ENCODE results near the gene HAO1. TPM values are rescaled to one million over a fixed set of nuclear protein-coding genes. Genes with fewer than 3 reads are reported as not detected.
A peak's percentile ranks its signal among the peaks of the same experiment; 100 is the strongest.

The HAO1 gene
- total RNA-seq (2011; cell fraction: chromatin; rRNA removed; ENCODE audit: low replicate concordance), result not detected in 2 replicates
- total RNA-seq (2011; cell fraction: nucleolus; rRNA removed), result not detected in 2 replicates
- not detected in 2 replicates for total RNA-seq (2011; cell fraction: nucleoplasm; rRNA removed)
- total RNA-seq (2014; rRNA removed) (not detected in 2 replicates), total RNA-seq (2014; rRNA removed; fragmentation: Illumina TruSeq; extraction: Trizol) (not detected in 2 replicates), total RNA-seq (2015; rRNA removed; fragmentation: Illumina TruSeq; extraction: Trizol) (not detected in 2 replicates), total RNA-seq (2021) (not detected in 2 replicates), polyA plus RNA-seq (2011; rRNA removed) (not detected in 2 replicates), polyA plus RNA-seq (2014; fragmentation: Illumina TruSeq; extraction: Trizol) (not detected in 2 replicates), polyA plus RNA-seq (2014; fragmentation: Nextera tagmentation; extraction: Ambion mirVana) (not detected), polyA plus RNA-seq (2014; rRNA removed) (not detected in 2 replicates), polyA minus RNA-seq (2011; rRNA and poly(A)+ RNA removed) (not detected in 2 replicates), Bru-seq, nascent RNA (percentile 4 among the genes with signal in this experiment), BruChase-seq, experiment 1, labeled RNA remaining after a 2-hour chase (percentile 4 among the genes with signal in this experiment), BruChase-seq, experiment 2, labeled RNA remaining after a 6-hour chase (percentile 2 among the genes with signal in this experiment)
- polyA plus RNA-seq (2011; cell fraction: cytosol; rRNA removed), result not detected in 2 replicates
- polyA plus RNA-seq (2011; cell fraction: nucleus; rRNA removed), result not detected in 2 replicates
- not detected in 2 replicates for polyA plus RNA-seq (2012)
- polyA minus RNA-seq (2011; cell fraction: cytosol; rRNA and poly(A)+ RNA removed), result not detected in 2 replicates
- polyA minus RNA-seq (2011; cell fraction: nucleus; rRNA and poly(A)+ RNA removed), result not detected in 2 replicates
- long read RNA-seq, experiment 1, result 0 reads
- long read RNA-seq, experiment 2, result 0 reads
- long read RNA-seq, experiment 3, result 0 reads

DNA sequence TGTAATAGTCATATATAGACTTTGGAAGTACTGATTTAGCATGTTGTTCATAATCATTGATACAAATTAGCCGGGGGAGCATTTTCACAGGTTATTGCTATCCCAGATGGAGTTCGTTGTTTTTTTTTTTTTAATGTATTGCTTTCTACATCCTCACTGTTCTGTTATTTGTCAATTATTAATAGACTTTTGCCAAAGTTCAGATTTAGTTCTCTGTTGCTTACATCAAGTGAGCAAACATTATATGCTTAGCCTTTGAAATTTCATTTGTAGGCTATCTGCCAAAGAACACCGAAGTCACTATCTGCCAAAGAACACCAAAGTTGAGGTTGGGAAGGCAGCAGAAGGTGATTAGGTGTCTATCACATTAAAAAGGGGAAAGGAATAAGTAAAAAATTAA lies at the start of gene HAO1:
Gene HAO1 (minus strand): TSS at position 118 of the 400 bp plus-strand sequence. CDS start 36 bp downstream, at position 82.
- BruUV-seq (replicated peaks), result no TSS peak
- Histone ChIP-seq H3K27me3 (ENCODE audit: control insufficient read depth in 2 of 2, insufficient read depth in 2 of 2, low read length in 2 of 2) (no peaks in the 10 kb centered on the region), H3K36me3 (ENCODE audit: control insufficient read depth, insufficient read depth, low read length) (no peaks in the 10 kb centered on the region), H3K4me2 (ENCODE audit: insufficient read depth, low read length) (no peak within 1 kb of the TSS), H4K20me1 (replicated peaks; ENCODE audit: control insufficient read depth, insufficient read depth, low read length) (no peaks in the 10 kb centered on the region), H3K4me3 (no peak within 1 kb of the TSS), H3K9ac (ENCODE audit: insufficient read depth in 1 of 2, low read depth in 2 of 2, low read length in 2 of 2) (no peak within 1 kb of the TSS), H3K9me3 (replicated peaks; ENCODE audit: control insufficient read depth, insufficient read depth, low read depth, low read length) (no peaks in the 10 kb centered on the region), H3K79me2 (ENCODE audit: control insufficient read depth, insufficient read depth, low read length) (no peaks in the 10 kb centered on the region), H3K9me1 (ENCODE audit: control insufficient read depth, insufficient read depth, low read length) (no peaks in the 10 kb centered on the region), H3K4me1 (replicated peaks in 1 of 2; ENCODE audit: control insufficient read depth in 2 of 2, insufficient read depth in 2 of 2, low read length in 2 of 2) (no peaks in the 10 kb centered on the region), H3K27ac (ENCODE audit: extremely low read depth, low read depth, low read length) (no peak within 1 kb of the TSS), H2AFZ (ENCODE audit: low read depth, low read length) (no peak within 1 kb of the TSS)
- DNase-seq (ENCODE audit: extremely low read depth in 1 of 4, low spot score in 3 of 4) (no peak), ATAC-seq (no peak), FAIRE-seq (no peak)
- WGBS (ENCODE audit: insufficient coverage, low coverage, missing lambda C conversion rate), result 0% methylated on average over 3 of the region's 3 CpGs
- POLR2A ChIA-PET, result no interaction called here
- in situ Hi-C loops (cut with MboI) (loop anchor here (25.0 kb wide), 1 partner anchor 772 kb away; no protein-coding TSS in a partner anchor), intact Hi-C loops (cut with micrococcal nuclease) (no loop called here)
- CTCF ChIA-PET (ENCODE audit: low intra/inter-chr PET ratio), result no interaction called here
- TF ChIP-seq, protein P1, sequence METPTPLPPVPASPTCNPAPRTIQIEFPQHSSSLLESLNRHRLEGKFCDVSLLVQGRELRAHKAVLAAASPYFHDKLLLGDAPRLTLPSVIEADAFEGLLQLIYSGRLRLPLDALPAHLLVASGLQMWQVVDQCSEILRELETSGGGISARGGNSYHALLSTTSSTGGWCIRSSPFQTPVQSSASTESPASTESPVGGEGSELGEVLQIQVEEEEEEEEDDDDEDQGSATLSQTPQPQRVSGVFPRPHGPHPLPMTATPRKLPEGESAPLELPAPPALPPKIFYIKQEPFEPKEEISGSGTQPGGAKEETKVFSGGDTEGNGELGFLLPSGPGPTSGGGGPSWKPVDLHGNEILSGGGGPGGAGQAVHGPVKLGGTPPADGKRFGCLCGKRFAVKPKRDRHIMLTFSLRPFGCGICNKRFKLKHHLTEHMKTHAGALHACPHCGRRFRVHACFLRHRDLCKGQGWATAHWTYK (CRISPR knock-in tag; IDR thresholded peaks at IDR 0.05), result no peak
- TF ChIP-seq SIX5 (IDR thresholded peaks at IDR 0.05; ENCODE audit: borderline replicate concordance in 1 of 2, insufficient read depth in 1 of 2, low read depth in 1 of 2, low read length in 2 of 2) (no peak), ZZZ3 (IDR thresholded peaks at IDR 0.05) (no peak), NFE2 (IDR thresholded peaks at IDR 0.05; ENCODE audit: low read depth) (no peak), NR0B1 (IDR thresholded peaks at IDR 0.05; ENCODE audit: partially characterized antibody) (no peak), HNRNPUL1 (IDR thresholded peaks at IDR 0.05; ENCODE audit: low read length) (no peak), ZNF165 (CRISPR knock-in tag; IDR thresholded peaks at IDR 0.05; ENCODE audit: borderline replicate concordance) (no peak), STAT5A (IDR thresholded peaks at IDR 0.05; ENCODE audit: borderline replicate concordance, low read length) (no peak)
- TF ChIP-seq, protein P2, sequence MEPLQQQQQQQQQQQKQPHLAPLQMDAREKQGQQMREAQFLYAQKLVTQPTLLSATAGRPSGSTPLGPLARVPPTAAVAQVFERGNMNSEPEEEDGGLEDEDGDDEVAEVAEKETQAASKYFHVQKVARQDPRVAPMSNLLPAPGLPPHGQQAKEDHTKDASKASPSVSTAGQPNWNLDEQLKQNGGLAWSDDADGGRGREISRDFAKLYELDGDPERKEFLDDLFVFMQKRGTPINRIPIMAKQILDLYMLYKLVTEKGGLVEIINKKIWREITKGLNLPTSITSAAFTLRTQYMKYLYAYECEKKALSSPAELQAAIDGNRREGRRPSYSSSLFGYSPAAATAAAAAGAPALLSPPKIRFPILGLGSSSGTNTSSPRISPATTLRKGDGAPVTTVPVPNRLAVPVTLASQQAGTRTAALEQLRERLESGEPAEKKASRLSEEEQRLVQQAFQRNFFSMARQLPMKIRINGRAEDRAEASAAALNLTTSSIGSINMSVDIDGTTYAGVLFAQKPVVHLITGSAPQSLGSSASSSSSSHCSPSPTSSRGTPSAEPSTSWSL (CRISPR knock-in tag; IDR thresholded peaks at IDR 0.05; ENCODE audit: borderline replicate concordance), result no peak
- TF ChIP-seq, protein P3, sequence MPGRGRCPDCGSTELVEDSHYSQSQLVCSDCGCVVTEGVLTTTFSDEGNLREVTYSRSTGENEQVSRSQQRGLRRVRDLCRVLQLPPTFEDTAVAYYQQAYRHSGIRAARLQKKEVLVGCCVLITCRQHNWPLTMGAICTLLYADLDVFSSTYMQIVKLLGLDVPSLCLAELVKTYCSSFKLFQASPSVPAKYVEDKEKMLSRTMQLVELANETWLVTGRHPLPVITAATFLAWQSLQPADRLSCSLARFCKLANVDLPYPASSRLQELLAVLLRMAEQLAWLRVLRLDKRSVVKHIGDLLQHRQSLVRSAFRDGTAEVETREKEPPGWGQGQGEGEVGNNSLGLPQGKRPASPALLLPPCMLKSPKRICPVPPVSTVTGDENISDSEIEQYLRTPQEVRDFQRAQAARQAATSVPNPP (IDR thresholded peaks at IDR 0.05; ENCODE audit: borderline replicate concordance, insufficient read depth, insufficient read length), result no peak

Data from K562 (cell line).